HepG2 (cell line): ENCODE data around the gene SRP9. TPM values are rescaled to one million over a fixed set of nuclear protein-coding genes. Genes with fewer than 3 reads are reported as not detected.
"Not testable (repeated sequence)": the region's sequence is repeated elsewhere in the genome, so short reads cannot be mapped to it uniquely, and the experiment has no call there.

Experiments used
- ATAC-seq: fragments of 200-7000 bp; cut with Tn5 transposase; 3 replicates; pipeline ENCODE4 v1.9.1; 2020; ENCODE audit warnings: mild to moderate bottlenecking, moderate library complexity
- BruUV-seq: library from RNA; stranded (reverse); fragments of 400-500 nt; replicated peaks from 2 replicates; lab custom pipeline; 2021; lab: Mats Ljungman, UMichigan
- CTCF ChIA-PET: fragments of 300-600 bp; formaldehyde crosslinking; extraction: SDS; loops from one replicate; lab custom pipeline; 2021; ENCODE audit warnings: low total read pairs, inconsistent platforms, low intra/inter-chr PET ratio; lab: Yijun Ruan, JAX
- POLR2A ChIA-PET: fragments of 350-600 bp; sonication (Branson Sonifier 250); formaldehyde crosslinking; loops from one replicate; lab custom pipeline; 2020; ENCODE audit warnings: antibody characterized with exemption, inconsistent platforms; lab: Yijun Ruan, JAX
- DNase-seq: peaks from one replicate; pipeline ENCODE4 v3.0.0-alpha.2; 2015; ENCODE audit warnings: low spot score
- FAIRE-seq: peaks from 3 replicates; lab custom pipeline; 2011; peaks lifted over from hg19 to GRCh38; lab: Jason Lieb, UNC
- H2AFZ ChIP-seq: one replicate; pipeline ENCODE4 v1.6.1; 2011; ENCODE audit warnings: low read length, inconsistent platforms
- H3K27ac ChIP-seq: fragments of 300-600 bp; 3 replicates; pipeline ENCODE4 v1.8.0; 2011; ENCODE audit warnings: mixed run types, mild to moderate bottlenecking, mixed read lengths, low read length, inconsistent platforms; ENCODE audit not compliant: insufficient read depth; ENCODE audit errors: extremely low read length
- H3K27me3 ChIP-seq, 2 experiments: fragments of 200-600 bp in 1 of 2; 2 replicates in 1 of 2; 3 replicates in 1 of 2; pipeline versions ENCODE4 v1.6.0 to v1.8.0; 2011; ENCODE audit warnings: low read length in 2 of 2, mild to moderate bottlenecking in 2 of 2, moderate library complexity in 2 of 2, inconsistent platforms in 1 of 2; ENCODE audit not compliant: insufficient read depth in 2 of 2, control insufficient read depth in 1 of 2
- H3K36me3 ChIP-seq, 2 experiments: fragments of 200-600 bp in 1 of 2; replicated peaks in 1 of 2; 2 replicates in 1 of 2; 3 replicates in 1 of 2; pipeline versions ENCODE4 v1.5.1 to v1.8.0; 2011; ENCODE audit warnings: low read length in 2 of 2, inconsistent platforms in 1 of 2; ENCODE audit not compliant: insufficient read depth in 2 of 2, control insufficient read depth in 1 of 2
- H3K4me1 ChIP-seq: 2 replicates; pipeline ENCODE4 v1.5.1; 2012; ENCODE audit warnings: low read length, inconsistent platforms; ENCODE audit not compliant: insufficient read depth
- H3K4me2 ChIP-seq: 2 replicates; pipeline ENCODE4 v1.6.0; 2011; ENCODE audit warnings: low read depth, low read length, inconsistent platforms
- H3K4me3 ChIP-seq, 3 experiments: fragments of 200-600 bp in 1 of 3; sonication (generic), shearing (Covaris generic) in 1 of 3; replicated peaks in 1 of 3; 2 replicates each; pipeline ENCODE4 v1.5.1; 2011 to 2016; ENCODE audit warnings: low read length in 3 of 3, inconsistent platforms in 2 of 3, low read depth in 2 of 3, mild to moderate bottlenecking in 2 of 3, control low read depth in 1 of 3, mixed read lengths in 1 of 3; ENCODE audit not compliant: insufficient read depth in 1 of 3
- H3K79me2 ChIP-seq: one replicate; pipeline ENCODE4 v1.6.1; 2011; ENCODE audit warnings: low read length, inconsistent platforms; ENCODE audit not compliant: insufficient read depth
- H3K9ac ChIP-seq: 2 replicates; pipeline ENCODE4 v1.6.0; 2011; ENCODE audit warnings: mild to moderate bottlenecking, low read depth, low read length, inconsistent platforms; ENCODE audit not compliant: insufficient read depth
- H3K9me3 ChIP-seq: 2 replicates; pipeline ENCODE4 v1.5.1; 2012; ENCODE audit warnings: mild to moderate bottlenecking, low read length
- H4K20me1 ChIP-seq: 2 replicates; pipeline ENCODE4 v1.6.0; 2011; ENCODE audit warnings: inconsistent platforms, mild to moderate bottlenecking, low read length, moderate library complexity; ENCODE audit not compliant: insufficient read depth
- AHDC1 ChIP-seq: sonication (generic); formaldehyde crosslinking; IDR thresholded peaks from 2 replicates; pipeline ENCODE4 v1.5.1; 2020; ENCODE audit warnings: mild to moderate bottlenecking, missing genetic modification reagents, borderline replicate concordance
- ZNF510 ChIP-seq: sonication (generic); formaldehyde crosslinking; IDR thresholded peaks from 2 replicates; pipeline ENCODE4 v1.4.0; 2020; ENCODE audit warnings: low read depth, mild to moderate bottlenecking, missing genetic modification reagents
- ZNF598 ChIP-seq: sonication (generic); formaldehyde crosslinking; IDR thresholded peaks from 2 replicates; pipeline ENCODE4 v1.5.1; 2020; ENCODE audit warnings: mild to moderate bottlenecking, missing genetic modification reagents, borderline replicate concordance
- ZNF780A ChIP-seq: sonication (generic); formaldehyde crosslinking; IDR thresholded peaks from 2 replicates; pipeline ENCODE4 v1.8.0; 2022; ENCODE audit warnings: mild to moderate bottlenecking, missing genetic modification reagents, moderate library complexity
- WGBS: methylation state at CpG from one replicate; pipeline ENCODE4 v1.1.6; 2017; ENCODE audit warnings: low lambda C conversion rate; 5-methylcytosine and 5-hydroxymethylcytosine counted together
- in situ Hi-C: cut with HindIII; loops from 2 replicates; pipeline ENCODE4 v1.10.0; 2017; ENCODE audit warnings: low pct_unique_long_range_greater_than_20kb; ENCODE audit not compliant: extremely low pct_ligation_motif_present
- intact Hi-C: fragments of 100-400 bp; cut with micrococcal nuclease; formaldehyde crosslinking; loops from one replicate; pipeline ENCODE4 v1.10.0; 2022; ENCODE audit not compliant: unreplicated experiment
- polyA plus RNA-seq, 8 experiments: library from polyadenylated mRNA; depleted of rRNA in 3 of 8; stranded (reverse) in 7 of 8; unstranded in 1 of 8; fragments of >200 nt; fragmentation: Illumina TruSeq in 4 of 8; extraction: Trizol in 4 of 8; gene quantifications; 2 replicates each; pipeline versions ENCODE4 v1.2.1 to v1.2.3, GENCODE V29; 2011 to 2016; ENCODE audit warnings: low read depth in 4 of 8, missing spikeins in 1 of 8, mixed read lengths in 1 of 8; ENCODE audit not compliant: insufficient read depth in 1 of 8
- total RNA-seq, 5 experiments: library from RNA; depleted of rRNA; stranded (reverse); fragments of >200 nt; fragmentation: Illumina TruSeq; extraction: Trizol; gene quantifications; 2 replicates each; pipeline ENCODE4 v1.2.3, GENCODE V29; 2016; ENCODE audit warnings: low read depth in 1 of 5

SRP9 gene
- total and polyA plus RNA-seq, 2 of the 13 experiments (the other 11 are each of a cell fraction or from before 2014, with no cell fraction given), result 251 to 307 TPM

- no peak for TF ChIP-seq AHDC1 (CRISPR knock-in tag)
- TF ChIP-seq ZNF598, result no peak
- TF ChIP-seq ZNF510 (CRISPR knock-in tag), result no peak
- no peak for TF ChIP-seq ZNF780A
These were observed 3.0 kb downstream of the SRP9 start (continued) for GRCh38 chr1:225780630-225781029.

- H3K79me2 ChIP-seq, result not testable (repeated sequence)
- 100% methylated on average over 3 of the region's 3 CpGs for WGBS
These were observed 11.5 kb downstream of the SRP9 start for GRCh38 chr1:225789142-225789541.

More at GRCh38 chr1:225789142-225789541, 11.5 kb downstream of the SRP9 start:
- peaks cover 9 to 44% of the 10 kb centered on the region in 2 experiments for H3K36me3 ChIP-seq
- DNase-seq, intact Hi-C loops, H3K4me1 ChIP-seq, H3K27ac ChIP-seq, H3K4me2 ChIP-seq, H2AFZ ChIP-seq, H4K20me1 ChIP-seq, CTCF ChIA-PET, in situ Hi-C loops, H3K9ac ChIP-seq, POLR2A ChIA-PET, H3K27me3 ChIP-seq, H3K9me3 ChIP-seq, H3K4me3 ChIP-seq, ATAC-seq, BruUV-seq: not testable (repeated sequence)
- peak; percentile 80 for FAIRE-seq
